GM21367 (cell line): Measurements from ENCODE around the gene NLRP12.
"Not testable (repeated sequence)": the region's sequence is repeated elsewhere in the genome, so short reads cannot be mapped to it uniquely, and the experiment has no call there.

Experiments
- ATAC-seq: cut with Tn5 transposase; IDR thresholded peaks from one replicate; pipeline ENCODE4 v1.9.1; 2021; ENCODE audit not compliant: unreplicated experiment

The NLRP12 gene

GRCh38 chr19:53840241-53840640 is 16.1 kb upstream of the NLRP12 start:
- ATAC-seq, result not testable (repeated sequence)

GRCh38 chr19:53838446-53838845 is 14.3 kb upstream of the NLRP12 start:
- not testable (repeated sequence) for ATAC-seq

- not testable (repeated sequence) for ATAC-seq
Measured at GRCh38 chr19:53832861-53833260, 8.7 kb upstream of the NLRP12 start.

DNA sequence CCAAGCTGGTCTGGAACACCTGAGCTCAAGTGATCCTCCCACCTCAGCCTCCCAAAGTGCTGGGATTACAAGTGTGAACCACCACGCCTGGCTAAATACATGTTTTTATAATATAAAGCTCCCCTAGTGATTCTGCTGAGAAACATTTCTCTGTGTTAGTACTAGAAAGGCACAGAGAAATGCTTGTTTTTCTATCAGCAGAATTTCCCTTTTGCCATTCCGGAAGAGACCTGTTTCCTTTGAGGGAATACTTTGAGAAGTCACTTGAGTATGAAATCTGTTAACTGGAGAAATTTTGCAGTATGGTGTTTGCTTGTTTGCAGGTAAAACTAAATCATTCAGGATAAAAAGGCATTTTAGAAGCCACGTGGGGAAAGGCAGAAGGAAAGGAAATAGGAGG is 4.4 kb upstream of the NLRP12 start:
- ATAC-seq, result no peak

DNA sequence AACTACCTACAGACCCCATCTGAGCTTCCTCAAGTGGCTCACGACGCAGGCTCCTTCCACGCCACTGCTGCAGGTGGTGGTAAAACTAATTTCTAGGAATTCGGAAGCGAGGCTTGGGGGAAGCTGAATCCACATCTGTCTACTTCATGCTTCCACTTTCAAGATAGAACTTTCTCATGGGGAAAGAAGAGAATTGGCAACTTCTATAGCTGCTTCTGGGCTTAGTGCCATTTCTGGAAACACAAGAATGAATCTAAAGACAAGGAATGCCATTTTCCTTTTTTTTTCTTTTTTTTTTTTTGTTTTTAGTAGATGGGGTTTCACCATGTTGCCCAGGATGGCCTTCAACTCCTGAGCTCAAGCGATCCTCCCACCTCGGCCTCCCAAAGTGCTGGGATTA is 2.8 kb upstream of the NLRP12 start:
- no peak for ATAC-seq

DNA sequence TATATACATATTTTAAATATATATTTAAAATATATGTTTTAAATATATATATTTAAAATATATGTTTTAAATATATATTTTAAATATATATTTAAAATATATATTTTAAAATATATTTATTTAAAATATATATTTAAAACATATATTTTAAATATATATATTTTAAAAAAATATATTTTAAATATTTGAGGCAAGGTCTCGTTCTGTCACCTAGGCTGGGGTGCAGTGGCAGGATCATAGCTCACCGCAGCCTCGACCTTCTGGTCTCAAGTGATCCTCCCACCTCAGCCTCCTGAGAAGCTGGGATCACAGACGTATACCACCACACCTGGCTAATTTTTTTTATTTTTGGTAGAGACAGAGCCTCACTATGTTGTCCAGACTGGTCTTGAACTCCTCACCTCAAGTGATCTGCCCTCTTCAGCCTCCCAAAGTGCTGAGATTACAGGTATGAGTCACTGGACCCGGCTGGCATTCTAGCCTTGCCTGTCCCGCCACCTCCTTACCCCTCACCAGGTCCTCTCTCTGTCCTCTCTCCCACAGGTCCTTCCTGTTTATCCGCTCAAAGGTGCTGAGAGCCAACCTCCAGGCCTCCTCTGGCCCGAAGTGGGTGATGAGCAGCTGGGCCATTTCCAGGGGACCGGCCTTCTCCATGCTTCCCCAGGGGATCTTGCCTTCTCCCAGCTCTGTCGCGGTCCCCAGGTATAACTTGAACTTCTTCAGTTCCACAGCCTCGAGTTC is 564 bp downstream of the NLRP12 start:
- no peak for ATAC-seq

- no peak for ATAC-seq
Measured at GRCh38 chr19:53819861-53820260, 4.3 kb downstream of the NLRP12 start.

GRCh38 chr19:53818756-53819155 is 5.4 kb downstream of the NLRP12 start:
- no peak for ATAC-seq

DNA sequence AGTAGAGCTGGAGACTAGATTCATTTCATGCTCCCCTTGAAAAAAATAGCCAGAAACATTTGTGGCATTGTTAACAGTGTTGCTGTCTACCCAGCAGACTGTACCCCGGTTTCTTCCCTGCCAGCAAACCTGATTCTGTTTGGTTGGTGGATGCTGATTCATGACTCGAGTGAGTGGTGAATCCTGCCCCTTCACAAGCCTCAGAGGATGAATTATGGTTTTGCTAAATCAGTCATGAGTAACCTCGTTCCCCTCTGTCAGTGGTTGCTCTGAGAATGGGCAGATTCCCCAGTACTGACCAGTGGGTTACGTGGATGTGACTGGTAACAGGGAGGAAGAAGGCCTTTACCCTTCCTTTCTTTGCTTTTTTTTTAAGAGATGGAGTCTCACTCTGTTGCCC is 10.1 kb downstream of the NLRP12 start:
- no peak for ATAC-seq

GRCh38 chr19:53812335-53812734 is 11.8 kb downstream of the NLRP12 start:
- ATAC-seq, result no peak

GRCh38 chr19:53810891-53811290 is 13.2 kb downstream of the NLRP12 start:
- ATAC-seq, result no peak

GRCh38 chr19:53810187-53810546 is 13.9 kb downstream of the NLRP12 start:
- ATAC-seq, result no peak

- ATAC-seq, result no peak
Measured at GRCh38 chr19:53809518-53810186, 14.5 kb downstream of the NLRP12 start.

GRCh38 chr19:53808710-53809125 is 15.4 kb downstream of the NLRP12 start:
- no peak for ATAC-seq

GRCh38 chr19:53801257-53801656 is 22.9 kb downstream of the NLRP12 start:
- ATAC-seq, result no peak

- no peak for ATAC-seq
Measured at GRCh38 chr19:53795019-53795418, 29.1 kb downstream of the NLRP12 start.

DNA sequence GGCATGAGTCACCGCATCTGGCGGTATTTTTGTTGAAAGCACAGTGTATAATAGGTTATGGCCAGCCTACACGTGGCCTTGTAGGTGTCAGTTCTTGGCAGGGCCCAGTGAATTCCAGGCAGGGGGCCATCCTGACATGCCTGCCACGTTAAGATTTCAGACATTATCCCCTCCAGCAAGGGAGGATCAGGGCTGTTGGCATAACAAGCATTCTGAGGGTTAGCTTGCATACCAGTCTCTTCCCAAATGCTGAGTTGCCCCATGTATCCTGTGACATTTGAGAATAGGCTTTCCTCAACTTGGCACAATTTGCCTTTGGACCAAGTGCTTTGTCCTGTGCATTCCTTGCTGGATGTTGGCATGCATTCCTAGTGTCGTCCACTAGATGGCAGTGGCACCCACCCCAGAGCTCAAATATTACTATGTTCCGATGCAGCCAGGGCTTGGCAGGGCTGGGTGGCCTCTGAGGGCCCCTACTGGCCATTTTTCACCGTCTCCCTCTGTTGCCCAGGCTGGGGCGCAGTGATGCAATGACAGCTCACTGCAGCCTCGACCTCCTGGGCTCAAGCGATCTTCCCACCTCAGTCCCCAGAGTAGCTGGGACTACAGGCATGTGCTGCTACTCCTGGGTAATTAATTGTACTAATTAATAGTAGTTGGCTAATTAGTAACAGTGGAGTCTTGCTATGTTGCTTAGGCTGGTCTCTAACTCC is 31.2 kb downstream of the NLRP12 start:
- no peak for ATAC-seq

- no peak for ATAC-seq
Measured at GRCh38 chr19:53789708-53790678, 34.1 kb downstream of the NLRP12 start.

DNA sequence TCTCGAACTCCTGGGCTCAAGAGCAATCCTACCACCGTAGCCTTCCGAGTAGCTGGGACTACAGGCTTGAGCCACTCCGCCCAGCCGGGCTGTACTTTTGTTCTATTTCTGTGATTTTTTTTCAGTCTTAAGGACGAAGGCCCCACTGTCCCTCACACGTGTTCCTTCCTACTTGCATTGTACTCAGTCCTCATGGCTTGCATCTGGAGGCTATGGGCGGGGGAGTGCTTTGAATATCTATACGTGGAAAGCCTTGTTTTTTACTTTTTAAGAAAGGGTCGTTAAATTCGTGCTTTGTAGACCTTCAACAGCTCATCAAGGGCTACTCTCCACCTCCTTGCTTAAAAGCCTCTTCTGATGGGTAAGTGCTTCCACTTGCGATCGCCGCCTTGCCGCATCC is 36.8 kb downstream of the NLRP12 start:
- no peak for ATAC-seq

DNA sequence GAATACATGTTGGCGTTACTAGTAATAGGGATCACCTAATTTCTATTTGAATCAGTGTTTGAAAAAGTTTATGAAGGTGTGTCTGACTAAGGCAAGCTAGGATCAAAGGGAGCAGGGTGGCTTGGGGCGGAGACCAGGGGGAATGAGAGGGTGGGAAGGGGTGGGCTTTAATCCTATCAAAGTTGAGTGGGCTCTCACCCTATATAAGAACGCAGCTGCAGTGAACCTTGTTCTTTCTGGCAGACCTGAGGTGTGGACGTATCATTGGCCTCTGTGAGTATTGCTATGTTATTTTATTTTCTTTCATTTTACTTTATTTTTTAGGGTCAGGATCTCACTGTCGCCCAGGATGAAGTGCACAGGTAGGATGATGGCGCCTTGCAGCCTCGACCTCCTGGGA is 37.4 kb downstream of the NLRP12 start:
- no peak for ATAC-seq
